Measurements from ENCODE around the gene GNG7.

GNG7 gene

GRCh38 chr19:2641332-2641698 is 61.2 kb downstream of the GNG7 start:
- no peak for DNase-seq (ENCODE audit: low spot score)

- no peak for DNase-seq (ENCODE audit: low spot score)
These were observed 61.7 kb downstream of the GNG7 start for GRCh38 chr19:2640563-2641331.

GRCh38 chr19:2639999-2640398 is 62.5 kb downstream of the GNG7 start:
- DNase-seq (ENCODE audit: low spot score) = no peak

- DNase-seq (ENCODE audit: low spot score) = no peak
These were observed 64.0 kb downstream of the GNG7 start for GRCh38 chr19:2638417-2638940.

- DNase-seq (ENCODE audit: low spot score) = peak; percentile 76
These were observed 65.4 kb downstream of the GNG7 start for GRCh38 chr19:2636897-2637683.

GRCh38 chr19:2636141-2636896 is 66.2 kb downstream of the GNG7 start:
- DNase-seq (ENCODE audit: low spot score) = no peak

- DNase-seq (ENCODE audit: low spot score) = no peak
These were observed 67.5 kb downstream of the GNG7 start for GRCh38 chr19:2634960-2635359.

- no peak for DNase-seq (ENCODE audit: low spot score)
These were observed 68.1 kb downstream of the GNG7 start for GRCh38 chr19:2634228-2634951.

GRCh38 chr19:2633693-2634075 is 68.8 kb downstream of the GNG7 start:
- DNase-seq (ENCODE audit: low spot score) = no peak

GRCh38 chr19:2631213-2631821 is 71.2 kb downstream of the GNG7 start:
- no peak for DNase-seq (ENCODE audit: low spot score)

- no peak for DNase-seq (ENCODE audit: low spot score)
These were observed 72.0 kb downstream of the GNG7 start for GRCh38 chr19:2630352-2631001.

- no peak for DNase-seq (ENCODE audit: low spot score)
These were observed 72.8 kb downstream of the GNG7 start for GRCh38 chr19:2629491-2630351.

- DNase-seq (ENCODE audit: low spot score) = no peak
These were observed 73.9 kb downstream of the GNG7 start for GRCh38 chr19:2628597-2628996.

GRCh38 chr19:2627855-2628254 is 74.6 kb downstream of the GNG7 start:
- DNase-seq (ENCODE audit: low spot score) = no peak

GRCh38 chr19:2627319-2627829 is 75.1 kb downstream of the GNG7 start:
- DNase-seq (ENCODE audit: low spot score) = peak; percentile 56

- DNase-seq (ENCODE audit: low spot score) = no peak
These were observed 77.1 kb downstream of the GNG7 start for GRCh38 chr19:2625434-2625833.

- DNase-seq (ENCODE audit: low spot score) = no peak
These were observed 77.9 kb downstream of the GNG7 start for GRCh38 chr19:2624537-2625091.

- DNase-seq (ENCODE audit: low spot score) = no peak
These were observed 78.7 kb downstream of the GNG7 start for GRCh38 chr19:2623798-2624197.

GRCh38 chr19:2622371-2622961 is 80.0 kb downstream of the GNG7 start:
- peak; percentile 63 for DNase-seq (ENCODE audit: low spot score)
